ENCODE results near the gene DNAH12.

DNA sequence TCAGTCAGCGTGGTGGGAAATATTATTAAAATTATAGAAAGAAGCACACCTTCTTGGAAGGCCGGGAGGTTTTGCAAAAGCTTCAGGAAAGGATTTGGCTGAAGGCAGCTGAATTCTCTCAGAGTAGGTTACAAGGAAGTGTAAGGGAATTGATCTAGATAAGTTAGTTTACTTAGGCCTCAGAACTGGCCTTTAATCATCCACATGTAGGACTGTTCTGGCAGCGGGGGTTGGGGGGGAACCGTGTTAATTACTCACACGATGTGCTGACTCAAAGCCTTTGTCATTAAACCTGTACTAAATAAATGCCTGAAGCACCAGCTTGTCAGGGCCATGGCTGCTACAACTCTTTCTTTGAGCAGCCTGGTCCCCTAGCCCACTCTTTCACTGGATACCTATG, 264.5 kb downstream of the DNAH12 start:
- no peak for TF ChIP-seq ZNF274 (IDR thresholded peaks at IDR 0.05; ENCODE audit: low read depth, low read length)
- no peak for TF ChIP-seq YY1 (IDR thresholded peaks at IDR 0.05; ENCODE audit: insufficient read depth, insufficient read length)
